GM23338 (cell line): ENCODE measurements around the gene ABCD1.

ENCODE experiments used
- TF ChIP-seq, protein P1 (sequence below): IDR thresholded peaks from 2 replicates; pipeline ENCODE4 v1.6.1; 2016; ENCODE audit warnings: antibody characterized with exemption
- TF ChIP-seq, protein P2 (sequence below), 2 experiments: fragments of 200-600 bp in 1 of 2; sonication (generic) in 1 of 2; conservative IDR thresholded peaks; 2 replicates each; pipeline versions ENCODE4 v1.5.1 to v1.6.1; 2016 to 2017; ENCODE audit warnings: antibody characterized with exemption in 2 of 2, low read depth in 2 of 2, mild to moderate bottlenecking in 2 of 2, moderate library complexity in 1 of 2

DNA sequence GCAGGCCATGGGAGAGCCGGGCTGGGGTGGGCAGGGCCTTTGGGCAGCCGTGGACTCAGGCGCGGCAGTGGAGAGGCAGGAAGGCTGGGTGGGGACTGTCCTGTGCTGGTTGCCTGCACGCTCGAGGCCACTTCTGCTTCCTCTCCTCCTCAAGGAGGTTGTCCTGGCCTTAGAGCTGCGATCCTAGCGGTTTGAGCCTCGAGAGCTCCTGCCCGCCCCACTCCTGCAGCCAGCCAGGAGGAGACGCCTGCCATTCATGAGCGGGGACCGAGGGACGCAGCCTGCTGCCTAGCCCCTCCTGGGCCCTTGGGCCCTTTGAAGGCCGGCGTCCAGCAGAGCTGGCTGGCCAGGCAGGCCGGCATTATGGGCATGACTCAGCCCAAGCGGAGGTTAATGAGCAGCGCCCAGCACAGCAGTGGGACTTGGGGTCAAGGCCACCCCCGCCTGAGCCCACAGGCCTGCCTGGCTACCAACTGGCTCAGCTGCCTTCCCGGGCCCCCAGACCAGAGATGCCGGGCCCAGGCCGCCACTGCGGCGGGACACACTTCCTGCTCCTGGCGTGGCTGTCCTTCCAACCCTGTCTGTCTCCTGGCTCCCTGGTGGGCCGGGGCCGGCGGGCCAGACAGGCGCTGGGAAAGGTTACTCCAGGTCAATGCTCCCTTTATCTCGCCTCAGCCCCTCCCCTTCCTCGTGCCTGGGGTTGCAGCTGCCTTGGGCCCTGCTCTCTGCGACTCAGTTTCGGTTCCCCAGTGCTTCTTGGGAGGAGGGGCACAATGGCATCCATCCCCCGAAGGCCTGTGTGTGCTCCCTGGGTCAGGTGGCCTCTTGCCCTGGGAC is 1.8 kb downstream of the ABCD1 start:
- TF ChIP-seq, protein P1, sequence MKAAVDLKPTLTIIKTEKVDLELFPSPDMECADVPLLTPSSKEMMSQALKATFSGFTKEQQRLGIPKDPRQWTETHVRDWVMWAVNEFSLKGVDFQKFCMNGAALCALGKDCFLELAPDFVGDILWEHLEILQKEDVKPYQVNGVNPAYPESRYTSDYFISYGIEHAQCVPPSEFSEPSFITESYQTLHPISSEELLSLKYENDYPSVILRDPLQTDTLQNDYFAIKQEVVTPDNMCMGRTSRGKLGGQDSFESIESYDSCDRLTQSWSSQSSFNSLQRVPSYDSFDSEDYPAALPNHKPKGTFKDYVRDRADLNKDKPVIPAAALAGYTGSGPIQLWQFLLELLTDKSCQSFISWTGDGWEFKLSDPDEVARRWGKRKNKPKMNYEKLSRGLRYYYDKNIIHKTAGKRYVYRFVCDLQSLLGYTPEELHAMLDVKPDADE, result no peak
- TF ChIP-seq, protein P2, sequence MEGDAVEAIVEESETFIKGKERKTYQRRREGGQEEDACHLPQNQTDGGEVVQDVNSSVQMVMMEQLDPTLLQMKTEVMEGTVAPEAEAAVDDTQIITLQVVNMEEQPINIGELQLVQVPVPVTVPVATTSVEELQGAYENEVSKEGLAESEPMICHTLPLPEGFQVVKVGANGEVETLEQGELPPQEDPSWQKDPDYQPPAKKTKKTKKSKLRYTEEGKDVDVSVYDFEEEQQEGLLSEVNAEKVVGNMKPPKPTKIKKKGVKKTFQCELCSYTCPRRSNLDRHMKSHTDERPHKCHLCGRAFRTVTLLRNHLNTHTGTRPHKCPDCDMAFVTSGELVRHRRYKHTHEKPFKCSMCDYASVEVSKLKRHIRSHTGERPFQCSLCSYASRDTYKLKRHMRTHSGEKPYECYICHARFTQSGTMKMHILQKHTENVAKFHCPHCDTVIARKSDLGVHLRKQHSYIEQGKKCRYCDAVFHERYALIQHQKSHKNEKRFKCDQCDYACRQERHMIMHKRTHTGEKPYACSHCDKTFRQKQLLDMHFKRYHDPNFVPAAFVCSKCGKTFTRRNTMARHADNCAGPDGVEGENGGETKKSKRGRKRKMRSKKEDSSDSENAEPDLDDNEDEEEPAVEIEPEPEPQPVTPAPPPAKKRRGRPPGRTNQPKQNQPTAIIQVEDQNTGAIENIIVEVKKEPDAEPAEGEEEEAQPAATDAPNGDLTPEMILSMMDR (conservative IDR thresholded peaks at IDR 0.05; ENCODE audit: low read depth in 2 of 2), result no peak
